Smooth muscle cell (in vitro differentiated cells): ENCODE data around the gene CASS4. TPM values are rescaled to one million over a fixed set of nuclear protein-coding genes. Genes with fewer than 3 reads are reported as not detected.

Experiments
- DNase-seq: peaks from one replicate; lab custom pipeline; 2025; ENCODE audit not compliant: unreplicated experiment; lab: John Stamatoyannopoulos, UW
- H2AFZ ChIP-seq: fragments of 200-600 bp; sonication (generic); 2 replicates; pipeline ENCODE4 v1.6.0; 2016; ENCODE audit warnings: antibody characterized with exemption, low read depth, mild to moderate bottlenecking
- H3F3A ChIP-seq: fragments of 200-600 bp; sonication (generic); 2 replicates; pipeline ENCODE4 v1.6.0; 2017; ENCODE audit warnings: antibody characterized with exemption, low read depth
- H3K27ac ChIP-seq: fragments of 200-600 bp; sonication (generic); 2 replicates; pipeline ENCODE4 v1.5.1; 2016; ENCODE audit warnings: low read depth, mild to moderate bottlenecking
- H3K27me3 ChIP-seq: fragments of 200-600 bp; sonication (generic); 2 replicates; pipeline ENCODE4 v1.6.1; 2016; ENCODE audit warnings: low read depth, mild to moderate bottlenecking
- H3K36me3 ChIP-seq: fragments of 200-600 bp; sonication (generic); 2 replicates; pipeline ENCODE4 v1.5.1; 2016; ENCODE audit warnings: low read depth
- H3K4me1 ChIP-seq: fragments of 200-600 bp; sonication (generic); 2 replicates; pipeline ENCODE4 v1.5.1; 2016; ENCODE audit warnings: low read depth
- H3K4me2 ChIP-seq: fragments of 200-600 bp; sonication (generic); 2 replicates; pipeline ENCODE4 v1.6.0; 2016; ENCODE audit warnings: mild to moderate bottlenecking
- H3K4me3 ChIP-seq: fragments of 200-600 bp; sonication (generic); 2 replicates; pipeline ENCODE4 v1.5.1; 2016; ENCODE audit warnings: mild to moderate bottlenecking
- H3K79me2 ChIP-seq: fragments of 200-600 bp; sonication (generic); 2 replicates; pipeline ENCODE4 v1.6.0; 2016; ENCODE audit warnings: low read depth, mild to moderate bottlenecking
- H3K9ac ChIP-seq: fragments of 200-600 bp; sonication (generic); 2 replicates; pipeline ENCODE4 v1.6.0; 2016; ENCODE audit warnings: low read depth
- H3K9me3 ChIP-seq: fragments of 200-600 bp; sonication (generic); replicated peaks from 2 replicates; pipeline ENCODE4 v1.5.1; 2016; ENCODE audit warnings: low read depth
- H4K20me1 ChIP-seq: fragments of 200-600 bp; sonication (generic); 2 replicates; pipeline ENCODE4 v1.6.0; 2016; ENCODE audit warnings: low read depth
- CTCF ChIP-seq: fragments of 200-600 bp; sonication (generic); IDR thresholded peaks from 2 replicates; pipeline ENCODE4 v1.5.1; 2017; ENCODE audit warnings: borderline replicate concordance, mild to moderate bottlenecking, antibody characterized with exemption; ENCODE audit not compliant: insufficient read depth, poor library complexity, severe bottlenecking
- WGBS: methylation state at CpG from one replicate; pipeline ENCODE4 v1.1.7; 2016; ENCODE audit warnings: low lambda C conversion rate; 5-methylcytosine and 5-hydroxymethylcytosine counted together
- polyA plus RNA-seq: library from polyadenylated mRNA; unstranded; fragments of >200 nt; fragmentation: Nextera tagmentation; extraction: Ambion mirVana; gene quantifications from 2 replicates; pipeline ENCODE4 v1.2.1, GENCODE V29; 2016
- total RNA-seq: library from RNA; depleted of rRNA; stranded (reverse); fragments of >200 nt; gene quantifications from 2 replicates; pipeline ENCODE4 v1.2.3, GENCODE V29; 2014

Gene CASS4
- total and polyA plus RNA-seq, 2 experiments from 2014 or later, result 0.07 to 0.22 TPM

GRCh38 chr20:56465997-56466396 lies 53.9 kb downstream of the CASS4 start:
- H3K27me3 ChIP-seq, result peaks cover 8% of the 10 kb centered on the region
- H3K9ac ChIP-seq, result no peak overlapping the region
- H2AFZ ChIP-seq, result no peak overlapping the region
- H4K20me1 ChIP-seq, result no peaks in the 10 kb centered on the region
- no peaks in the 10 kb centered on the region for H3F3A ChIP-seq
- no peak overlapping the region for H3K4me3 ChIP-seq
- WGBS, result 67% methylated on average over 7 of the region's 7 CpGs
- no peaks in the 10 kb centered on the region for H3K9me3 ChIP-seq
- peaks cover 5% of the 10 kb centered on the region for H3K4me1 ChIP-seq
- no peaks in the 10 kb centered on the region for H3K36me3 ChIP-seq
- no peak for TF ChIP-seq CTCF
- no peak overlapping the region for H3K4me2 ChIP-seq
- peaks cover 24% of the 10 kb centered on the region for H3K79me2 ChIP-seq
- no peak overlapping the region for H3K27ac ChIP-seq
- no peak for DNase-seq

- peaks cover 5% of the 10 kb centered on the region for H3K4me1 ChIP-seq
- H3K4me2 ChIP-seq, result peak overlapping the region; percentile 82
- peak overlapping the region; percentile 69 for H2AFZ ChIP-seq
- 8% methylated on average over 7 of the region's 7 CpGs for WGBS
- peaks cover 31% of the 10 kb centered on the region for H3K79me2 ChIP-seq
- H3K4me3 ChIP-seq, result peak overlapping the region; percentile 82
- no peak for TF ChIP-seq CTCF
- H3K36me3 ChIP-seq, result no peaks in the 10 kb centered on the region
- H3K27ac ChIP-seq, result peak overlapping the region; percentile 79
- no peaks in the 10 kb centered on the region for H4K20me1 ChIP-seq
- no peak for DNase-seq
- peaks cover 4% of the 10 kb centered on the region for H3K27me3 ChIP-seq
- no peaks in the 10 kb centered on the region for H3F3A ChIP-seq
- peak overlapping the region; percentile 76 for H3K9ac ChIP-seq
- H3K9me3 ChIP-seq, result no peaks in the 10 kb centered on the region
Observed at GRCh38 chr20:56467968-56468315, 55.9 kb downstream of the CASS4 start.

- Histone ChIP-seq H3K4me1 (peaks cover 5% of the 10 kb centered on the region), H3K27ac (peak within 1 kb of the TSS; percentile 82), H3K27me3 (peaks cover 2% of the 10 kb centered on the region), H3K9ac (peak within 1 kb of the TSS; percentile 95), H3K9me3 (no peaks in the 10 kb centered on the region), H3K36me3 (peaks cover 2% of the 10 kb centered on the region), H4K20me1 (no peaks in the 10 kb centered on the region), H3K4me2 (peak within 1 kb of the TSS; percentile 94), H2AFZ (peak within 1 kb of the TSS; percentile 83), H3F3A (no peaks in the 10 kb centered on the region), H3K4me3 (peak within 1 kb of the TSS; percentile 82), H3K79me2 (peaks cover 32% of the 10 kb centered on the region)
- 1% methylated on average over 54 of the region's 55 CpGs for WGBS
- DNase-seq, result peak; percentile 86
- TF ChIP-seq CTCF, result no peak
Observed at GRCh38 chr20:56468316-56469076, 56.4 kb downstream of the CASS4 start, which contains the start of gene RTF2. TSS of gene RTF2 (plus strand) at chr20:56468627. CDS start at chr20:56468698, 71 bp downstream.

- H3K9ac ChIP-seq, result peak overlapping the region; percentile 95
- peaks cover 5% of the 10 kb centered on the region for H3K4me1 ChIP-seq
- H3K4me3 ChIP-seq, result peak overlapping the region; percentile 82
- peaks cover 7% of the 10 kb centered on the region for H3K36me3 ChIP-seq
- no peaks in the 10 kb centered on the region for H3K27me3 ChIP-seq
- peak overlapping the region; percentile 82 for H3K27ac ChIP-seq
- no peak for DNase-seq
- no peak for TF ChIP-seq CTCF
- no peaks in the 10 kb centered on the region for H4K20me1 ChIP-seq
- no peaks in the 10 kb centered on the region for H3K9me3 ChIP-seq
- H3K79me2 ChIP-seq, result peaks cover 33% of the 10 kb centered on the region
- H3K4me2 ChIP-seq, result peak overlapping the region; percentile 94
- no peaks in the 10 kb centered on the region for H3F3A ChIP-seq
- 41% methylated on average over 8 of the region's 8 CpGs for whole genome bisulfite sequencing
- H2AFZ ChIP-seq, result peak overlapping the region; percentile 83
Observed at GRCh38 chr20:56469077-56469449, 57.0 kb downstream of the CASS4 start.
